ENCODE data around the gene TRIM26. TPM values are rescaled to one million over a fixed set of nuclear protein-coding genes. Genes with fewer than 3 reads are reported as not detected.

The TRIM26 gene
- total RNA-seq, 1 donor from 2014 or later: 48.1 TPM

GRCh38 chr6:30162265-30163089 lies 50.7 kb downstream of the TRIM26 start:
- Histone ChIP-seq H3K27me3 (peaks cover 2% of the 10 kb centered on the region), H3K4me3 (no peak overlapping the region), H3K4me1 (no peaks in the 10 kb centered on the region), H3K27ac (no peak overlapping the region), H3K36me3 (no peaks in the 10 kb centered on the region), H3K9me3 (no peaks in the 10 kb centered on the region)
- ATAC-seq: no peak
- no peak for DNase-seq
- no peak for TF ChIP-seq CTCF (IDR thresholded peaks at IDR 0.05)
- intact Hi-C loops (cut with DNase I): no loop called here

- Histone ChIP-seq H3K36me3 (no peaks in the 10 kb centered on the region), H3K4me1 (no peaks in the 10 kb centered on the region), H3K27ac (no peak within 1 kb of the TSS), H3K27me3 (no peaks in the 10 kb centered on the region), H3K9me3 (no peaks in the 10 kb centered on the region), H3K4me3 (no peak within 1 kb of the TSS)
- intact Hi-C loops (cut with DNase I): no loop called here
- ATAC-seq (no peak), DNase-seq (no peak)
- TF ChIP-seq CTCF (IDR thresholded peaks at IDR 0.05): no peak
These were observed 52.2 kb downstream of the TRIM26 start, which contains the start of gene TRIM10 for GRCh38 chr6:30160785-30161531. Gene TRIM10, minus strand, starts transcription at chr6:30161211. Its CDS starts 353 bp downstream, at chr6:30160858.

GRCh38 chr6:30160008-30160784 lies 53.0 kb downstream of the TRIM26 start:
- Histone ChIP-seq H3K4me1 (peaks cover 4% of the 10 kb centered on the region), H3K36me3 (no peaks in the 10 kb centered on the region), H3K27ac (no peak overlapping the region), H3K9me3 (no peaks in the 10 kb centered on the region), H3K4me3 (no peak overlapping the region), H3K27me3 (no peaks in the 10 kb centered on the region)
- ATAC-seq: no peak
- DNase-seq: no peak
- intact Hi-C loops (cut with DNase I): no loop called here
- no peak for TF ChIP-seq CTCF (IDR thresholded peaks at IDR 0.05)

- Histone ChIP-seq H3K9me3 (no peaks in the 10 kb centered on the region), H3K27me3 (no peaks in the 10 kb centered on the region), H3K4me1 (peaks cover 4% of the 10 kb centered on the region), H3K4me3 (no peak overlapping the region), H3K36me3 (no peaks in the 10 kb centered on the region), H3K27ac (no peak overlapping the region)
- intact Hi-C loops (cut with DNase I): no loop called here
- no peak for DNase-seq
- no peak for TF ChIP-seq CTCF (IDR thresholded peaks at IDR 0.05)
- no peak for ATAC-seq
These were observed 54.6 kb downstream of the TRIM26 start for GRCh38 chr6:30158475-30159040.

- Histone ChIP-seq H3K9me3 (no peaks in the 10 kb centered on the region), H3K4me1 (peaks cover 4% of the 10 kb centered on the region), H3K27ac (no peak overlapping the region), H3K4me3 (no peak overlapping the region), H3K27me3 (no peaks in the 10 kb centered on the region), H3K36me3 (no peaks in the 10 kb centered on the region)
- intact Hi-C loops (cut with DNase I): no loop called here
- no peak for ATAC-seq
- no peak for TF ChIP-seq CTCF (IDR thresholded peaks at IDR 0.05)
- no peak for DNase-seq
These were observed 55.2 kb downstream of the TRIM26 start for GRCh38 chr6:30157999-30158398.
